Measurements from ENCODE around the gene WNT5A. TPM values are rescaled to one million over a fixed set of nuclear protein-coding genes. Genes with fewer than 3 reads are reported as not detected.

Gene WNT5A
- total RNA-seq, 1 experiment from 2014 or later, result 9.5 TPM

DNA sequence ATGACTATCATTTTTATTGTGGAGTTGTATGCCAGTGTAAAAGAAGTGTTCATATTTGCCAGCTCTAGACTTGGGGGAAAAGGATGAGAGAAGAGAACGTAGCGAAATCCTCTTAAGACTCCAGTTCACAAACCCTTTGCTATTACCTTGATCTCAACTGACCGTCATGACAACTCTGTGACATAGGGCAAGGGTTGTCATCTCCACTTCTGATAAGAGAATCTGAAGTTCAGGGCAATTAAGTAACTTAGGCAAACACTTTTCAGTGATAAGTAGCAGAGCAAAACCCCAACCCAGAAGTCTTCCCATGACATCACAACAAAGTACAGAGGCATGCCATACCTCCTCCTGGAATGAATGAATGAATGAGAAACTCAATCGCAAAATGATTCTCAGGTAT is 40.3 kb upstream of the WNT5A start:
- no peaks in the 10 kb centered on the region for H3K9me3 Mint-ChIP-seq (ENCODE audit: unreplicated experiment)
- no peak overlapping the region for H3K4me3 Mint-ChIP-seq (ENCODE audit: unreplicated experiment)
- H3K4me1 Mint-ChIP-seq (ENCODE audit: insufficient read depth, unreplicated experiment), result peaks cover 12% of the 10 kb centered on the region
- no peaks in the 10 kb centered on the region for H3K27me3 Mint-ChIP-seq (ENCODE audit: insufficient read depth, unreplicated experiment)
- BruUV-seq (replicated peaks), result no TSS peak
- ChIA-PET CTCF (interaction anchor here (0.6 to 1.0 kb wide), 2 partner anchors 195 to 1243 kb away, joined by 3 read pairs; no protein-coding TSS in a partner anchor), POLR2A (no interaction called here)
- no peak overlapping the region for H3K27ac Mint-ChIP-seq (ENCODE audit: low read depth, unreplicated experiment)
- intact Hi-C loops (cut with micrococcal nuclease), result no loop called here
- no peak for TF ChIP-seq CTCF (IDR thresholded peaks at IDR 0.05; ENCODE audit: unreplicated experiment)
- no peaks in the 10 kb centered on the region for H3K36me3 Mint-ChIP-seq (ENCODE audit: insufficient read depth, unreplicated experiment)
- no peak for DNase-seq (ENCODE audit: unreplicated experiment)

DNA sequence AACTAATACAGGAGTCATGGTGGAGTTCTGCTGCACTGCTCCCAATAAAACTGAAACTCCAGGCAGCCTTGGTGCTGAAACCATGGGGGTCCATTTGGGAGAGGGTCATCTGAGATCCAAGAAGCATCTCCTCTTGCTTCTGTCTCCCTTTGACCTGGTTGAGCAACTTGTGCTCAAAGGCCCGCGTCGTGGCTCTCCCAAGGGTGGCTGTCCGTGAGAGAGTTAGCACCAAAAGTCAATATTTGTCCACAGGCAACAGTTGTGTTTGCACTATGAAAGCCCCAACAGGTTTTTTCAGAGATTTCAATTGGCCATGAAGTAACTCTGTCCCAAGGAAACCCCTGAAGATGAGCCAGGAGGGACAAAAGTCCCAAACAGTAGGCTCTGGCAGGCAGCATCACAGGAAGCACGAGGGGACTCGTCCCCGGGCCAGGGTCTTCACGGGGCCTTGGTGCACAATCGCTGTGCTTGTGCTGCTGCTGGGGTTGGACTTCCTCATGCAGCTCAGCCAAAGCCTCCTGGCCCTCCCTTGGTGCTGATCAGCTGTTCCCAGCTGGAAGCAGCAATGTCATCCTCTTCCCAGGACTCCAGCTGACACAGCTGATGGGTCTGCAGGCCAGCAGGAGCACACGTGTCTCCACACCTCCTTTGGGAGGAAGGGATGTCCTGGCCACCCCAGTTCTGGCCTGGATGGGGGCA is 39.4 kb upstream of the WNT5A start:
- ChIA-PET POLR2A (no interaction called here), CTCF (interaction anchor here (0.6 kb wide), 1 partner anchor 1242 kb away, joined by 3 read pairs; no protein-coding TSS in a partner anchor)
- Mint-ChIP-seq H3K27me3 (ENCODE audit: insufficient read depth, unreplicated experiment) (no peaks in the 10 kb centered on the region), H3K9me3 (ENCODE audit: unreplicated experiment) (no peaks in the 10 kb centered on the region), H3K36me3 (ENCODE audit: insufficient read depth, unreplicated experiment) (no peaks in the 10 kb centered on the region), H3K27ac (ENCODE audit: low read depth, unreplicated experiment) (no peak overlapping the region), H3K4me1 (ENCODE audit: insufficient read depth, unreplicated experiment) (peaks cover 12% of the 10 kb centered on the region), H3K4me3 (ENCODE audit: unreplicated experiment) (no peak overlapping the region)
- intact Hi-C loops (cut with micrococcal nuclease), result no loop called here
- no peak for TF ChIP-seq CTCF (IDR thresholded peaks at IDR 0.05; ENCODE audit: unreplicated experiment)
- no TSS peak for BruUV-seq (replicated peaks)
- no peak for DNase-seq (ENCODE audit: unreplicated experiment)

DNA sequence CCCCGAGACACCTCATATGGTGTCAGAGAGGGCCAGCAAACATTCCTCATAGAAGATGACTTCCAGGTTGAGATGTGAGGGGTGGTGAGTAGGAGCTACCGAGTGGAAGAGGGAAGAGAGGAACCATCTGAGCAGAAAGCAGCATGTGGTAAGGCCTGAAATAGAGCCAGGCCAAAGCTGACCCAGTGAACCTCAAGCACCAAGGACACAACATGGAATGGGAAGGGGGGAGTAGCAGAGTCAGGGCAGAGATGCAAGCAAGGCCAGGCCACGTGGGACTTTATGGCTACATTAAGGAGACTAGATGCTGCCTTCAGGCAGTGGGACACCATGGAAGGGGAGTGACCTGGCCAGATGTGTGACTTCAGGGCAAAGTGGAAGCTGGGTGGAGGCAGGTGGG is 38.3 kb upstream of the WNT5A start:
- Mint-ChIP-seq H3K4me3 (ENCODE audit: unreplicated experiment) (no peak overlapping the region), H3K9me3 (ENCODE audit: unreplicated experiment) (no peaks in the 10 kb centered on the region), H3K27me3 (ENCODE audit: insufficient read depth, unreplicated experiment) (no peaks in the 10 kb centered on the region), H3K36me3 (ENCODE audit: insufficient read depth, unreplicated experiment) (no peaks in the 10 kb centered on the region), H3K27ac (ENCODE audit: low read depth, unreplicated experiment) (no peak overlapping the region), H3K4me1 (ENCODE audit: insufficient read depth, unreplicated experiment) (peaks cover 12% of the 10 kb centered on the region)
- intact Hi-C loops (cut with micrococcal nuclease), result no loop called here
- ChIA-PET POLR2A (interaction anchor here (0.6 kb wide), 1 partner anchor 372 kb away, joined by 3 read pairs; no protein-coding TSS in a partner anchor), CTCF (interaction anchor here (0.5 to 1.6 kb wide), 5 partner anchors 37 to 635 kb away, joined by 3 to 5 read pairs (median 4); no protein-coding TSS in a partner anchor)
- no peak for DNase-seq (ENCODE audit: unreplicated experiment)
- no TSS peak for BruUV-seq (replicated peaks)
- no peak for TF ChIP-seq CTCF (IDR thresholded peaks at IDR 0.05; ENCODE audit: unreplicated experiment)

DNA sequence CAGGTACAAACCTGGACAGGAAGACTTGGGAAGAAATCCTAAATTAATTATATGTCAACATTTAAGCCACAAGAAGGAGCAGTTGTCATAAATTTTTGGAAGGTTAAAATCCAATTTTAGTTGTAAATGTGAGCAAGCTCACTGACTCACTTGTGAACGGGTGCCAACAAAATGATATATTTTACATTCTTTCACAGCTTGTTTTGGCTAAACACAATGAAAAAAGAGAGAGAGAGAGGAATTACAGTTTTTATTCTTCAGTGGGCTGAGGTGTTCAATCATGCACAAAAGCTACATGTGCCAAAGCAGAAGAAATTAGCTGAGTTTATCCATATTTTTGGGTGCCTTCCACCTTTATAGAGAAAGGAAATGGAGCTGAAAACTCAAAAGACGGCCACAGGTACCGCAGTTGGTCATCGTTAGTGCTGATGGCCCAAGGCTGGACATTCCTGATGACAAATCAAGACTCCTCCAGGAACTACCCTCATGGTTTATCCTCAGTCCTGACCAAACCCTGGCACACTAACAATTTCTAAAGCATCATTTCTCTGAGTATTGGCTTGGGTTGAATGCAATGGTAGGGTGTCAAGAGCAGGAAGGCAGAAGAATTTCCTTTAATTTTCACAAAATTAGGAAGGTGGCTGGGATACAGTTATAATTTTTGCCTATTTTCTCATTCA is 37.6 kb upstream of the WNT5A start:
- ChIA-PET CTCF (interaction anchor here (0.5 to 1.6 kb wide), 16 partner anchors 35 to 687 kb away, joined by 3 to 14 read pairs (median 4); no protein-coding TSS in a partner anchor), POLR2A (interaction anchor here (0.6 to 1.5 kb wide), 7 partner anchors 12 to 373 kb away, joined by 3 to 5 read pairs (median 3); no protein-coding TSS in a partner anchor)
- Mint-ChIP-seq H3K36me3 (ENCODE audit: insufficient read depth, unreplicated experiment) (no peaks in the 10 kb centered on the region), H3K4me1 (ENCODE audit: insufficient read depth, unreplicated experiment) (peaks cover 12% of the 10 kb centered on the region), H3K4me3 (ENCODE audit: unreplicated experiment) (no peak overlapping the region), H3K27me3 (ENCODE audit: insufficient read depth, unreplicated experiment) (no peaks in the 10 kb centered on the region), H3K9me3 (ENCODE audit: unreplicated experiment) (no peaks in the 10 kb centered on the region), H3K27ac (ENCODE audit: low read depth, unreplicated experiment) (no peak overlapping the region)
- BruUV-seq (replicated peaks), result no TSS peak
- DNase-seq (ENCODE audit: unreplicated experiment), result peak; percentile 74
- TF ChIP-seq CTCF (IDR thresholded peaks at IDR 0.05; ENCODE audit: unreplicated experiment), result no peak
- intact Hi-C loops (cut with micrococcal nuclease), result no loop called here
